Thyroid gland (tissue), 4 donors: ENCODE measurements around the gene COX8A.

Experiments used
- CTCF ChIP-seq, 6 experiments: fragments of 200-600 bp in 3 of 6; fragments of 450-650 bp in 3 of 6; sonication (generic) in 3 of 6; IDR thresholded peaks; one replicate each; pipeline ENCODE4 v1.5.1; 2016 to 2019; ENCODE audit warnings: antibody characterized with exemption in 6 of 6, mild to moderate bottlenecking in 2 of 6, inconsistent platforms in 1 of 6, moderate library complexity in 1 of 6
- POLR2A ChIP-seq, 2 donors: fragments of 450-650 bp; IDR thresholded peaks; one replicate each; pipeline ENCODE4 v1.6.1; 2017; ENCODE audit warnings: antibody characterized with exemption in 2 of 2, mild to moderate bottlenecking in 2 of 2, moderate library complexity in 1 of 2

GRCh38 chr11:63942803-63943202, 31.6 kb upstream of the COX8A start:
- TF ChIP-seq CTCF (IDR thresholded peaks at IDR 0.05), result no peak
- TF ChIP-seq POLR2A (IDR thresholded peaks at IDR 0.05), result no peak
